Type B pancreatic cell (in vitro differentiated cells): Measurements from ENCODE around the gene PATZ1. TPM values are rescaled to one million over a fixed set of nuclear protein-coding genes. Genes with fewer than 3 reads are reported as not detected.
"Not testable (repeated sequence)": the region's sequence is repeated elsewhere in the genome, so short reads cannot be mapped to it uniquely, and the experiment has no call there.

Experiments
- DNase-seq: peaks from one replicate; pipeline ENCODE4 v3.0.0; 2021; ENCODE audit warnings: mixed read lengths; ENCODE audit not compliant: unreplicated experiment; ENCODE audit errors: extremely low spot score
- H3K27ac Mint-ChIP-seq: 2 replicates; pipeline ENCODE4 v1.8.0; 2021; ENCODE audit warnings: mild to moderate bottlenecking, mixed read lengths
- H3K27me3 Mint-ChIP-seq: 2 replicates; pipeline ENCODE4 v1.8.0; 2021; ENCODE audit warnings: mixed read lengths
- H3K36me3 Mint-ChIP-seq: 2 replicates; pipeline ENCODE4 v1.8.0; 2021; ENCODE audit warnings: mixed read lengths
- H3K4me1 Mint-ChIP-seq: one replicate; pipeline ENCODE4 v1.8.0; 2021; ENCODE audit warnings: mixed read lengths; ENCODE audit not compliant: unreplicated experiment
- H3K4me3 Mint-ChIP-seq: 2 replicates; pipeline ENCODE4 v1.8.0; 2021; ENCODE audit warnings: mild to moderate bottlenecking, mixed read lengths
- H3K9me3 Mint-ChIP-seq: 2 replicates; pipeline ENCODE4 v1.8.0; 2021; ENCODE audit warnings: mixed read lengths
- CTCF ChIP-seq: fragments of 200-600 bp; sonication (generic); conservative IDR thresholded peaks from 2 replicates; pipeline ENCODE4 v1.5.0; 2021; ENCODE audit warnings: antibody characterized with exemption, mild to moderate bottlenecking
- total RNA-seq: library from RNA; stranded (reverse); gene quantifications from 2 replicates; pipeline ENCODE4 v1.2.1, GENCODE V29; 2021; ENCODE audit warnings: low replicate concordance

The PATZ1 gene
- total RNA-seq, 1 donor from 2014 or later: 57.8 TPM

GRCh38 chr22:31328544-31328960, 17.6 kb downstream of the PATZ1 start:
- H3K4me1 Mint-ChIP-seq: no peaks in the 10 kb centered on the region
- H3K36me3 Mint-ChIP-seq: peaks cover 37% of the 10 kb centered on the region
- H3K9me3 Mint-ChIP-seq: no peaks in the 10 kb centered on the region
- no peak overlapping the region for H3K27ac Mint-ChIP-seq
- DNase-seq: no peak
- TF ChIP-seq CTCF: no peak
- H3K4me3 Mint-ChIP-seq: no peak overlapping the region
- H3K27me3 Mint-ChIP-seq: no peaks in the 10 kb centered on the region

- H3K27ac Mint-ChIP-seq: no peak overlapping the region
- no peak overlapping the region for H3K4me3 Mint-ChIP-seq
- no peaks in the 10 kb centered on the region for H3K9me3 Mint-ChIP-seq
- H3K4me1 Mint-ChIP-seq: peaks cover 1% of the 10 kb centered on the region
- no peak for TF ChIP-seq CTCF
- H3K27me3 Mint-ChIP-seq: no peaks in the 10 kb centered on the region
- DNase-seq: no peak
- H3K36me3 Mint-ChIP-seq: peaks cover 32% of the 10 kb centered on the region
Observed at GRCh38 chr22:31327806-31328543, 18.2 kb downstream of the PATZ1 start.

GRCh38 chr22:31326877-31327276, 19.3 kb downstream of the PATZ1 start:
- Mint-ChIP-seq H3K4me1 (peaks cover 5% of the 10 kb centered on the region), H3K4me3 (no peak overlapping the region), H3K9me3 (no peaks in the 10 kb centered on the region), H3K27ac (no peak overlapping the region), H3K36me3 (peaks cover 28% of the 10 kb centered on the region), H3K27me3 (no peaks in the 10 kb centered on the region)
- no peak for TF ChIP-seq CTCF
- DNase-seq: no peak

- Mint-ChIP-seq H3K27me3 (no peaks in the 10 kb centered on the region), H3K4me3 (no peak overlapping the region), H3K4me1 (peaks cover 5% of the 10 kb centered on the region), H3K27ac (no peak overlapping the region), H3K36me3 (peaks cover 25% of the 10 kb centered on the region), H3K9me3 (no peaks in the 10 kb centered on the region)
- no peak for DNase-seq
- no peak for TF ChIP-seq CTCF
Observed at GRCh38 chr22:31323578-31324550, 22.3 kb downstream of the PATZ1 start.

- no peak overlapping the region for H3K4me3 Mint-ChIP-seq
Observed at GRCh38 chr22:31321421-31321820, 24.7 kb downstream of the PATZ1 start.

GRCh38 chr22:31314220-31314619, 31.9 kb downstream of the PATZ1 start:
- H3K36me3 Mint-ChIP-seq, H3K4me1 Mint-ChIP-seq, H3K27me3 Mint-ChIP-seq, DNase-seq, H3K9me3 Mint-ChIP-seq, H3K4me3 Mint-ChIP-seq: not testable (repeated sequence)
- H3K27ac Mint-ChIP-seq: peak overlapping the region; percentile 72

More at GRCh38 chr22:31321421-31321820, 24.7 kb downstream of the PATZ1 start:
- Mint-ChIP-seq H3K27ac (no peak overlapping the region), H3K9me3 (no peaks in the 10 kb centered on the region), H3K4me1 (peaks cover 5% of the 10 kb centered on the region), H3K36me3 (peaks cover 16% of the 10 kb centered on the region), H3K27me3 (no peaks in the 10 kb centered on the region)
- TF ChIP-seq CTCF: no peak
- DNase-seq: no peak
